PC-3 (cell line): ENCODE data around the gene OR52K2. TPM values are rescaled to one million over a fixed set of nuclear protein-coding genes. Genes with fewer than 3 reads are reported as not detected.

Source experiments
- ATAC-seq: fragments of 200-7000 bp; cut with Tn5 transposase; 2 replicates; pipeline ENCODE4 v1.9.1; 2020; ENCODE audit warnings: mild to moderate bottlenecking, moderate library complexity
- BruUV-seq: library from RNA; stranded (reverse); fragments of 400-500 nt; replicated peaks from 2 replicates; lab custom pipeline; 2021; lab: Mats Ljungman, UMichigan
- CTCF ChIA-PET: fragments of 300-600 bp; sonication (Branson Sonifier 250); formaldehyde crosslinking; loops from one replicate; lab custom pipeline; 2022; ENCODE audit warnings: antibody characterized with exemption; lab: Charles Lee
- POLR2A ChIA-PET: fragments of 300-600 bp; sonication (Branson Sonifier 250); formaldehyde crosslinking; loops from one replicate; lab custom pipeline; 2022; ENCODE audit warnings: antibody characterized with exemption; ENCODE audit not compliant: unreplicated experiment; lab: Charles Lee
- DNase-seq: peaks from one replicate; pipeline ENCODE4 v3.0.0-alpha.2; 2015
- H2AFZ ChIP-seq: fragments of 300-600 bp; sonication (generic); 2 replicates; pipeline ENCODE4 v1.6.0; 2016; ENCODE audit warnings: antibody characterized with exemption, low read length
- H3F3A ChIP-seq: fragments of 300-600 bp; sonication (generic); one replicate; pipeline ENCODE4 v1.6.0; 2017; ENCODE audit warnings: antibody characterized with exemption, low read length, control low read depth, mild to moderate bottlenecking; ENCODE audit not compliant: unreplicated experiment
- H3K27ac ChIP-seq: fragments of 300-600 bp; sonication (generic); 2 replicates; pipeline ENCODE4 v1.5.1; 2016; ENCODE audit warnings: mild to moderate bottlenecking, low read length
- H3K27me3 ChIP-seq: fragments of 300-600 bp; sonication (generic); 2 replicates; pipeline ENCODE4 v1.6.1; 2016; ENCODE audit warnings: low read length, mixed read lengths
- H3K36me3 ChIP-seq: fragments of 300-600 bp; sonication (generic); 2 replicates; pipeline ENCODE4 v1.6.1; 2016; ENCODE audit warnings: low read depth, mixed run types, low read length, mixed read lengths
- H3K4me1 ChIP-seq: fragments of 300-600 bp; sonication (generic); 2 replicates; pipeline ENCODE4 v1.5.1; 2016; ENCODE audit warnings: low read length; ENCODE audit not compliant: insufficient read depth
- H3K4me2 ChIP-seq: fragments of 300-600 bp; sonication (generic); 2 replicates; pipeline ENCODE4 v1.6.0; 2016; ENCODE audit warnings: low read length
- H3K4me3 ChIP-seq: fragments of 300-600 bp; sonication (generic); 2 replicates; pipeline ENCODE4 v1.5.1; 2016; ENCODE audit warnings: mild to moderate bottlenecking, low read length, mixed read lengths
- H3K79me2 ChIP-seq: fragments of 300-600 bp; sonication (generic); 2 replicates; pipeline ENCODE4 v1.6.1; 2017; ENCODE audit warnings: low read length, mixed read lengths
- H3K9ac ChIP-seq: fragments of 300-600 bp; sonication (generic); 2 replicates; pipeline ENCODE4 v1.6.0; 2016; ENCODE audit warnings: mild to moderate bottlenecking, low read length
- H3K9me2 ChIP-seq: fragments of 300-600 bp; sonication (generic); replicated peaks from 2 replicates; pipeline ENCODE4 v1.6.1; 2016; ENCODE audit warnings: mixed run types, low read length, mixed read lengths
- H3K9me3 ChIP-seq: fragments of 300-600 bp; sonication (generic); 2 replicates; pipeline ENCODE4 v1.6.1; 2016; ENCODE audit warnings: low read length, mixed read lengths
- H4K20me1 ChIP-seq: fragments of 300-600 bp; sonication (generic); 2 replicates; pipeline ENCODE4 v1.6.1; 2016; ENCODE audit warnings: low read length, mixed read lengths
- CTCF ChIP-seq: fragments of 300-600 bp; sonication (generic); conservative IDR thresholded peaks from 2 replicates; pipeline ENCODE4 v1.5.1; 2017; ENCODE audit warnings: antibody characterized with exemption, low read depth, mild to moderate bottlenecking, low read length
- EZH2 ChIP-seq: fragments of 300-600 bp; sonication (generic); IDR thresholded peaks from one replicate; pipeline ENCODE4 v1.6.1; 2017; ENCODE audit warnings: antibody characterized with exemption, mild to moderate bottlenecking, low read length; ENCODE audit not compliant: unreplicated experiment
- EZH2phosphoT487 ChIP-seq: fragments of 300-600 bp; sonication (generic); IDR thresholded peaks from 2 replicates; pipeline ENCODE4 v1.6.1; 2018; ENCODE audit warnings: mild to moderate bottlenecking, antibody characterized with exemption, low read length, borderline replicate concordance
- intact Hi-C: fragments of 100-400 bp; cut with micrococcal nuclease; formaldehyde crosslinking; loops from 2 replicates; pipeline ENCODE4 v1.9.0; 2023
- total RNA-seq: library from RNA; depleted of rRNA; stranded (reverse); fragments of >200 nt; gene quantifications from 2 replicates; pipeline ENCODE4 v1.2.3, GENCODE V29; 2014

The OR52K2 gene
- total RNA-seq, 1 experiment from 2014 or later = not detected

GRCh38 chr11:4493480-4493818, 44.4 kb downstream of the OR52K2 start:
- H3K9me3 ChIP-seq = no peaks in the 10 kb centered on the region
- DNase-seq (no peak), ATAC-seq (no peak)
- H3K9me2 ChIP-seq = no peaks in the 10 kb centered on the region
- no peak overlapping the region for H3K27ac ChIP-seq
- H3K4me1 ChIP-seq = no peaks in the 10 kb centered on the region
- TF ChIP-seq CTCF (no peak; the same call in none of the 2 replicates), EZH2 (no peak), EZH2phosphoT487 (no peak)
- H4K20me1 ChIP-seq = no peaks in the 10 kb centered on the region
- ChIA-PET POLR2A (no interaction called here), CTCF (interaction anchor here (0.6 to 3.6 kb wide), 4 partner anchors 13 to 652 kb away, joined by 3 to 25 read pairs (median 4); no protein-coding TSS in a partner anchor)
- H3K9ac ChIP-seq = no peak overlapping the region
- H3K27me3 ChIP-seq = peaks cover 47% of the 10 kb centered on the region
- H3K36me3 ChIP-seq = no peaks in the 10 kb centered on the region
- no peak overlapping the region for H2AFZ ChIP-seq
- intact Hi-C loops = loop anchor here (1.0 kb wide), 2 partner anchors 12 to 306 kb away; no protein-coding TSS in a partner anchor
- no peak overlapping the region for H3K4me3 ChIP-seq
- H3F3A ChIP-seq = no peaks in the 10 kb centered on the region
- BruUV-seq = no TSS peak
- no peaks in the 10 kb centered on the region for H3K79me2 ChIP-seq
- no peak overlapping the region for H3K4me2 ChIP-seq

GRCh38 chr11:4495487-4495886, 46.4 kb downstream of the OR52K2 start:
- ATAC-seq (no peak), DNase-seq (no peak)
- peaks cover 64% of the 10 kb centered on the region for H3K27me3 ChIP-seq
- H4K20me1 ChIP-seq = no peaks in the 10 kb centered on the region
- no peaks in the 10 kb centered on the region for H3K79me2 ChIP-seq
- intact Hi-C loops = no loop called here
- no peak overlapping the region for H3K9ac ChIP-seq
- ChIA-PET CTCF (interaction anchor here (0.5 to 3.6 kb wide), 2 partner anchors 148 to 308 kb away, joined by 3 to 25 read pairs; no protein-coding TSS in a partner anchor), POLR2A (no interaction called here)
- BruUV-seq = no TSS peak
- H3K4me2 ChIP-seq = no peak overlapping the region
- H3K9me2 ChIP-seq = no peaks in the 10 kb centered on the region
- no peak overlapping the region for H3K27ac ChIP-seq
- no peaks in the 10 kb centered on the region for H3F3A ChIP-seq
- H3K4me3 ChIP-seq = no peak overlapping the region
- no peaks in the 10 kb centered on the region for H3K9me3 ChIP-seq
- H3K36me3 ChIP-seq = no peaks in the 10 kb centered on the region
- no peaks in the 10 kb centered on the region for H3K4me1 ChIP-seq
- TF ChIP-seq EZH2phosphoT487 (no peak), EZH2 (no peak), CTCF (no peak)
- H2AFZ ChIP-seq = no peak overlapping the region

GRCh38 chr11:4495986-4496385, 46.9 kb downstream of the OR52K2 start:
- Histone ChIP-seq H3F3A (no peaks in the 10 kb centered on the region), H2AFZ (no peak overlapping the region), H3K9me2 (no peaks in the 10 kb centered on the region), H3K9ac (no peak overlapping the region), H3K36me3 (no peaks in the 10 kb centered on the region), H3K27ac (no peak overlapping the region), H3K4me1 (no peaks in the 10 kb centered on the region), H3K27me3 (peaks cover 69% of the 10 kb centered on the region), H3K4me2 (no peak overlapping the region), H4K20me1 (no peaks in the 10 kb centered on the region), H3K79me2 (no peaks in the 10 kb centered on the region), H3K9me3 (no peaks in the 10 kb centered on the region), H3K4me3 (no peak overlapping the region)
- no peak for ATAC-seq
- no peak for DNase-seq
- TF ChIP-seq EZH2phosphoT487 (no peak), CTCF (no peak), EZH2 (no peak)
- intact Hi-C loops = no loop called here
- ChIA-PET CTCF (no interaction called here), POLR2A (no interaction called here)
- BruUV-seq = no TSS peak
